ENCODE data around the gene CKM. TPM values are rescaled to one million over a fixed set of nuclear protein-coding genes. Genes with fewer than 3 reads are reported as not detected.
"Not testable (repeated sequence)": the region's sequence is repeated elsewhere in the genome, so short reads cannot be mapped to it uniquely, and the experiment has no call there.

Gene CKM
- total RNA-seq, 2 experiments from 2014 or later, result not detected

DNA sequence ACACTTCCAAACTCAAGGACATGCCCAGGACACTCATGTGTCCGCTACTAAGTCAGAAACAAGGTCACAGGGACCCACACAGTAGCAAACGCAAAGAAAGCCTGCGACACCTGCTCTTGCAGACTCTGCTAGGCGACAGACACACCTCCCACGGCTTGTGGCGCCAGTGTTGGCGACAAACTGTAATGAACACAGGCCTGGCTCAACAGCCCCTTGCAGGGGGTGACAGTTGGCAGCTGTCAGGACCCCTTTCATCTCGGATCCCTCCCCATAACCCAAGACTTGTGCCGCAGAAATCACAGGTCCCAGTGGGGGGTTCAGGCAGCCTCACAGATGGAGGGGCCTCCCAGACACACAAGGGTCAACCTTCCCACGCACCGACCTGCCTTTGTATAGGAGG, 364 bp downstream of the CKM start:
- Mint-ChIP-seq H3K27me3 (peaks cover 21% of the 10 kb centered on the region), H3K27ac (no peak overlapping the region), H3K4me3 (no peak overlapping the region), H3K36me3 (ENCODE audit: low read depth) (no peaks in the 10 kb centered on the region), H3K9me3 (no peaks in the 10 kb centered on the region), H3K4me1 (peaks cover 2% of the 10 kb centered on the region)
- no peak for DNase-seq
- ChIA-PET POLR2A (no interaction called here), CTCF (no interaction called here)

GRCh38 chr19:45321848-45322247, 827 bp downstream of the CKM start:
- H3K4me3 Mint-ChIP-seq, result no peak overlapping the region
- H3K9me3 Mint-ChIP-seq, result no peaks in the 10 kb centered on the region
- H3K4me1 Mint-ChIP-seq, result peaks cover 2% of the 10 kb centered on the region
- no peak for DNase-seq
- H3K27ac Mint-ChIP-seq, result no peak overlapping the region
- ChIA-PET POLR2A (no interaction called here), CTCF (no interaction called here)
- H3K27me3 Mint-ChIP-seq, result peaks cover 23% of the 10 kb centered on the region
- H3K36me3 Mint-ChIP-seq (ENCODE audit: low read depth), result no peaks in the 10 kb centered on the region

DNA sequence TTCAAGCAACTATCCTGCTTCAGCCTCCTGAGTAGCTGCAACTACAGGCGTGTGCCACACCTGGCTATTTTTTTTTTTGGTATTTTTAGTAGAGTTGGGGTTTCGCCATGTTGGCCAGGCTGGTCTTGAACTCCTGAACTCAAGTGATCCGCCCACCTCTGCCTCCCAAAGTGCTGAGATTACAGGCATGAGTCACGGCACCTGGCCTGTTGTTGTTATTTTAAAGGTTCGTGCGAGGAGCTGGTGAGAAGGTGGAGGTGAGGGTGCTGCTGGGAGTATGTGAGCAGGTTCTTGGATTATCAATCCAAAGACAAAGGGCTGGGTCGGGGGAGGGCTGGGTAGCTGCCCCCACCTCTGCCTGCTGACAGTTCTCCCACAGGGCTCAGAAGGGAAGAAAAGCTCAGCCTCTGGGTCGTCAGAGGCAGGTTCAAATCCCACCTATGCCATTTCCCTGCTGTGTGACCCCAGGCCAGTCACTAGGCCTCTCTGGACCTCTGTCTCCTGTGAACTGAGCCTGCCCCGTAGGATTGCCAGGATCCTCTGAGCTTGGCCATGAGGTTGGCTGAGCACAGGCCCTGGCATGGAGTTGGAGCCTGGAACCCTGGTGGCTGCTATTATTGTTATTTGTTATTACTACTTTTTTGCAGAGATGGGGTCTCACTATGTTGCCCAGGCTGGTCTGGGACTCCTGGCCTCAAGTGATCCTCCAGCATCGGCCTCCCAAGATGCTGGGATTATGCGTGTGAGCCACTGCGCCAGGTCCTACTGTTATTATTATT, 1.5 kb downstream of the CKM start:
- Mint-ChIP-seq H3K27me3 (peaks cover 28% of the 10 kb centered on the region), H3K4me3 (no peak overlapping the region), H3K36me3 (ENCODE audit: low read depth) (no peaks in the 10 kb centered on the region), H3K9me3 (no peaks in the 10 kb centered on the region), H3K27ac (no peak overlapping the region), H3K4me1 (no peaks in the 10 kb centered on the region)
- CTCF ChIA-PET, result no interaction called here
- no peak for DNase-seq
- POLR2A ChIA-PET, result no interaction called here

DNA sequence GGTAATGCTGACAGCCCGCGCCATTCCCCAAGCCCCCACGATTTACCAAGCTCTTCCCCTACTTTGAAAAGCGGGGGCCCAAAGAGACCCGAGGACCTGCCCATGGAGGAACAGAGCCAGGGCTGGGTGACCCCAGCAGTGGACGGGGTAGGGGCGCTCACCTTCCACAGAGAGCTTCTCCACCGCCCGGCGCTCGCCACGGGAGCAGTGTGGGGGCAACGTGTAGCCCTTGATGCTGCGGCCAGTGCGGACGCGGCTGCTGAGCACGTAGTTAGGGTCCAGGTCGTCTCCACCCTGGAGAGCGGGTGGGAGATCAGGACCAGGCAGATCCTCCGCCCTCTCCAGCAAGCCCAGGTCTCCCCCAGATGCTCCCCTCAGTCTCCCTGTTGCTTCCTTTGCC, 7.4 kb downstream of the CKM start:
- Mint-ChIP-seq H3K27ac (no peak overlapping the region), H3K4me3 (no peak overlapping the region), H3K9me3 (no peaks in the 10 kb centered on the region), H3K36me3 (ENCODE audit: low read depth) (no peaks in the 10 kb centered on the region), H3K4me1 (no peaks in the 10 kb centered on the region), H3K27me3 (peaks cover 23% of the 10 kb centered on the region)
- DNase-seq, result no peak
- POLR2A ChIA-PET, result interaction anchor here (1.2 kb wide), 1 partner anchor 10 kb away, joined by 4 read pairs; no protein-coding TSS in a partner anchor
- CTCF ChIA-PET, result no interaction called here

GRCh38 chr19:45314708-45315245, 7.9 kb downstream of the CKM start:
- no peak for DNase-seq

GRCh38 chr19:45312285-45312684, 10.4 kb downstream of the CKM start:
- POLR2A ChIA-PET; H3K27ac Mint-ChIP-seq; H3K9me3 Mint-ChIP-seq; H3K36me3 Mint-ChIP-seq (ENCODE audit: low read depth); DNase-seq; CTCF ChIA-PET; H3K4me3 Mint-ChIP-seq; H3K4me1 Mint-ChIP-seq: not testable (repeated sequence)
- H3K27me3 Mint-ChIP-seq, result peaks cover 20% of the 10 kb centered on the region

More at GRCh38 chr19:45314708-45315245, 7.9 kb downstream of the CKM start:
- H3K27ac Mint-ChIP-seq, result no peak overlapping the region
- no peaks in the 10 kb centered on the region for H3K36me3 Mint-ChIP-seq (ENCODE audit: low read depth)
- H3K27me3 Mint-ChIP-seq, result peaks cover 23% of the 10 kb centered on the region
- no peaks in the 10 kb centered on the region for H3K9me3 Mint-ChIP-seq
- POLR2A ChIA-PET, result interaction anchor here (1.2 kb wide), 1 partner anchor 10 kb away, joined by 4 read pairs; no protein-coding TSS in a partner anchor
- CTCF ChIA-PET, result no interaction called here
- no peaks in the 10 kb centered on the region for H3K4me1 Mint-ChIP-seq
- no peak overlapping the region for H3K4me3 Mint-ChIP-seq

DNA sequence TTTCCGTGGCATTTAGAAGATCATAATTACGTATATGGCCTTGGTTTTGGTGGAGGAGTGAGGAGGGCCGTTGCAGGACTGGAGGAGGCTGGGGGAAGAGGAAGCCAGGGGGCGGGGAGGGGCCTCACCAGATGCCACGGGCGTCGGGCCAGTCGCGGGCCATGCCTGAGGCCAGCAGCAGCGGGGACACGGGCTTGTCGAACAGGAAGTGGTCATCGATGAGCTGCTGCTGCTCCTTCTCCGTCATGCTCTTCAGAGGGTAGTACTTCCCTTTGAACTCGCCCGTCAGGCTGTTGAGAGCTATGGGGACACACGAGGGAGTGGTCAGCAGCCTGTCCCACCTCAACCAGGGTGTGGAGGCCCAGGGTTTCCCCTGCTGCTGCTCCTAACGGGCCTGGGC, 11.1 kb downstream of the CKM start:
- POLR2A ChIA-PET, result no interaction called here
- Mint-ChIP-seq H3K4me1 (no peaks in the 10 kb centered on the region), H3K27me3 (peaks cover 16% of the 10 kb centered on the region), H3K9me3 (no peaks in the 10 kb centered on the region), H3K4me3 (no peak overlapping the region), H3K27ac (no peak overlapping the region), H3K36me3 (ENCODE audit: low read depth) (no peaks in the 10 kb centered on the region)
- CTCF ChIA-PET, result no interaction called here
- no peak for DNase-seq

GRCh38 chr19:45309322-45309721, 13.4 kb downstream of the CKM start:
- DNase-seq; H3K27ac Mint-ChIP-seq; H3K4me3 Mint-ChIP-seq; H3K36me3 Mint-ChIP-seq (ENCODE audit: low read depth); H3K4me1 Mint-ChIP-seq; H3K9me3 Mint-ChIP-seq: not testable (repeated sequence)
- ChIA-PET CTCF (interaction anchor here (0.7 kb wide), 1 partner anchor 1823 kb away, joined by 4 read pairs; no protein-coding TSS in a partner anchor), POLR2A (interaction anchor here (1.0 kb wide), 1 partner anchor 9 kb away, joined by 3 read pairs; no protein-coding TSS in a partner anchor)
- H3K27me3 Mint-ChIP-seq, result peaks cover 10% of the 10 kb centered on the region

DNA sequence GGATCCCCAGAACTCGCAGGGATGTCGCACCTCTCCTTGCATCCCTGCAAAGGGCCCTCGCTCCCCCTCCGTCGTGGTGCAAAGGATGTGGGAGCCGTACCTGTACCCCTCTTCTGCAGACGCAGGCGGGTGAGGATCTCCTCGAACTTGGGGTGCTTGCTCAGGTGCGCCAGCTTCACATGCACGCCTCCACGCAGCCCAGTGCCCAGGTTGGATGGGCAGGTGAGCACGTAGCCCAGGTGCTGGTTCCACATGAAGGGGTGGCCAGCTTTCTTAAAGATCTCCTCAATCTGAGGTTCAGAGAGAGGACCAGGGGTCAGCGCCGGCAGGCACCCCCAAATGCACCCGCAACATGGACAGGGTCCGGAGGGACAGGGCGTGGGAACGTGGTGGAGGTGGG, 15.3 kb downstream of the CKM start:
- DNase-seq, result no peak
- H3K4me1 Mint-ChIP-seq, result no peaks in the 10 kb centered on the region
- no peak overlapping the region for H3K27ac Mint-ChIP-seq
- no peaks in the 10 kb centered on the region for H3K9me3 Mint-ChIP-seq
- H3K36me3 Mint-ChIP-seq (ENCODE audit: low read depth), result no peaks in the 10 kb centered on the region
- ChIA-PET CTCF (no interaction called here), POLR2A (no interaction called here)
- no peak overlapping the region for H3K4me3 Mint-ChIP-seq
- H3K27me3 Mint-ChIP-seq, result peaks cover 4% of the 10 kb centered on the region

- peaks cover 4% of the 10 kb centered on the region for H3K27me3 Mint-ChIP-seq
- H3K9me3 Mint-ChIP-seq, result no peaks in the 10 kb centered on the region
- H3K4me3 Mint-ChIP-seq, result no peak overlapping the region
- CTCF ChIA-PET, result no interaction called here
- POLR2A ChIA-PET, result no interaction called here
- H3K4me1 Mint-ChIP-seq, result no peaks in the 10 kb centered on the region
- H3K27ac Mint-ChIP-seq, result no peak overlapping the region
- no peaks in the 10 kb centered on the region for H3K36me3 Mint-ChIP-seq (ENCODE audit: low read depth)
- DNase-seq, result no peak
These were observed 16.1 kb downstream of the CKM start for GRCh38 chr19:45306518-45307027.

DNA sequence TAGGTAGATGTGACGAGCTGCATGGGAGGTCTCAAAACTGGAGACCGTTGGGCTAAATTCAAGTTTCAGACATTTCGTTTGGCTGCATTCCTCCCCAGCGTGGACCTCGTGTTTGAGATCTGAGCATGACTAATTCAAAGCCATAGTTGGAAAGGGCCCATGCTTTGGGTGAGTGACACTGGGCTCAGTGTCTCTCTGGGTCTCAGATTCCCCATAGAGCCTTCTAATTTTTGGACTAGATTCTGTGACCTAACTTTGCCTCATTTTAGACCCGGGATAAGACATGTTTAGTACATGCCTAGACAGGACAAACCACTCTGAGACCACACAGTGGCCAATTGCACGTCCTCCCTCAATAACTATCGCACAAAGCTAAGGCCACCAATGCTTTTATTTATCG, 16.6 kb downstream of the CKM start:
- Mint-ChIP-seq H3K36me3 (ENCODE audit: low read depth) (no peaks in the 10 kb centered on the region), H3K9me3 (no peaks in the 10 kb centered on the region), H3K4me1 (no peaks in the 10 kb centered on the region), H3K27me3 (peaks cover 4% of the 10 kb centered on the region), H3K27ac (no peak overlapping the region), H3K4me3 (no peak overlapping the region)
- POLR2A ChIA-PET, result interaction anchor here (1.5 kb wide), 1 partner anchor 9 kb away, joined by 4 read pairs; no protein-coding TSS in a partner anchor
- DNase-seq, result no peak
- CTCF ChIA-PET, result no interaction called here

- no peaks in the 10 kb centered on the region for H3K36me3 Mint-ChIP-seq (ENCODE audit: low read depth)
- peaks cover 4% of the 10 kb centered on the region for H3K27me3 Mint-ChIP-seq
- no peaks in the 10 kb centered on the region for H3K4me1 Mint-ChIP-seq
- H3K27ac Mint-ChIP-seq, result no peak overlapping the region
- DNase-seq, result no peak
- no peaks in the 10 kb centered on the region for H3K9me3 Mint-ChIP-seq
- CTCF ChIA-PET, result no interaction called here
- H3K4me3 Mint-ChIP-seq, result no peak overlapping the region
- POLR2A ChIA-PET, result interaction anchor here (1.5 kb wide), 1 partner anchor 9 kb away, joined by 4 read pairs; no protein-coding TSS in a partner anchor
These were observed 17.3 kb downstream of the CKM start for GRCh38 chr19:45305421-45305820.

GRCh38 chr19:45305007-45305406, 17.7 kb downstream of the CKM start:
- no peak overlapping the region for H3K4me3 Mint-ChIP-seq
- no peak overlapping the region for H3K27ac Mint-ChIP-seq
- peaks cover 2% of the 10 kb centered on the region for H3K36me3 Mint-ChIP-seq (ENCODE audit: low read depth)
- H3K27me3 Mint-ChIP-seq, result peaks cover 4% of the 10 kb centered on the region
- POLR2A ChIA-PET, result interaction anchor here (1.5 kb wide), 1 partner anchor 10 kb away, joined by 4 read pairs; no protein-coding TSS in a partner anchor
- CTCF ChIA-PET, result no interaction called here
- DNase-seq, result no peak
- no peaks in the 10 kb centered on the region for H3K4me1 Mint-ChIP-seq
- H3K9me3 Mint-ChIP-seq, result no peaks in the 10 kb centered on the region
